Upper lobe of right lung (tissue), 1 donor: Measurements from ENCODE around the gene CSPG5. TPM values are rescaled to one million over a fixed set of nuclear protein-coding genes. Genes with fewer than 3 reads are reported as not detected.
A peak's percentile ranks its signal among the peaks of the same experiment; 100 is the strongest.

Experiments used
- ATAC-seq: fragments of 200-7000 bp; cut with Tn5 transposase; one replicate; pipeline ENCODE4 v1.9.1; 2020; ENCODE audit warnings: mild to moderate bottlenecking, moderate library complexity
- DNase-seq: peaks from one replicate; pipeline ENCODE4 v3.0.0-alpha.2; 2020
- H3K27ac ChIP-seq: fragments of 200-600 bp; one replicate; pipeline ENCODE4 v1.8.0; 2022
- H3K27me3 ChIP-seq: fragments of 200-600 bp; one replicate; pipeline ENCODE4 v1.8.0; 2022; ENCODE audit warnings: mild to moderate bottlenecking
- H3K36me3 ChIP-seq: fragments of 200-600 bp; one replicate; pipeline ENCODE4 v1.8.0; 2022
- H3K4me1 ChIP-seq: fragments of 200-600 bp; one replicate; pipeline ENCODE4 v1.8.0; 2022
- H3K4me3 ChIP-seq: fragments of 200-600 bp; one replicate; pipeline ENCODE4 v1.8.0; 2022; ENCODE audit warnings: mild to moderate bottlenecking
- H3K9me3 ChIP-seq: fragments of 200-600 bp; one replicate; pipeline ENCODE4 v1.8.0; 2022
- intact Hi-C: fragments of 100-400 bp; cut with DNase I; formaldehyde crosslinking; loops from one replicate; pipeline ENCODE4 v1.11.0; 2022
- long read RNA-seq: library from polyadenylated mRNA; unstranded; transcript quantifications from one replicate; pipeline ENCODE4 v2.0.0, GENCODE V29; 2021
- total RNA-seq: library from RNA; stranded (reverse); fragmentation: NEBNext Ultra II Directional; extraction: Animal tissue kit (Norgen Biotek cat#: 25700); gene quantifications from one replicate; pipeline ENCODE4 v1.2.1, GENCODE V29; 2021
- TF ChIP-seq, protein P1 (sequence below): fragments of 200-600 bp; IDR thresholded peaks from one replicate; pipeline ENCODE4 v1.8.0; 2022; ENCODE audit warnings: antibody characterized with exemption
- donor health status: DM: no; HTN: yes; CAD: no; lungs with severe emphysema.

Gene CSPG5
- 5.4 TPM for total RNA-seq
- long read RNA-seq, full-length matches to known transcripts: 4 of 4 reads
- long read RNA-seq, partial matches to known transcripts: 0 of 4 reads
- long read RNA-seq, other reads (novel, unspliced or antisense): 0 of 4 reads

DNA sequence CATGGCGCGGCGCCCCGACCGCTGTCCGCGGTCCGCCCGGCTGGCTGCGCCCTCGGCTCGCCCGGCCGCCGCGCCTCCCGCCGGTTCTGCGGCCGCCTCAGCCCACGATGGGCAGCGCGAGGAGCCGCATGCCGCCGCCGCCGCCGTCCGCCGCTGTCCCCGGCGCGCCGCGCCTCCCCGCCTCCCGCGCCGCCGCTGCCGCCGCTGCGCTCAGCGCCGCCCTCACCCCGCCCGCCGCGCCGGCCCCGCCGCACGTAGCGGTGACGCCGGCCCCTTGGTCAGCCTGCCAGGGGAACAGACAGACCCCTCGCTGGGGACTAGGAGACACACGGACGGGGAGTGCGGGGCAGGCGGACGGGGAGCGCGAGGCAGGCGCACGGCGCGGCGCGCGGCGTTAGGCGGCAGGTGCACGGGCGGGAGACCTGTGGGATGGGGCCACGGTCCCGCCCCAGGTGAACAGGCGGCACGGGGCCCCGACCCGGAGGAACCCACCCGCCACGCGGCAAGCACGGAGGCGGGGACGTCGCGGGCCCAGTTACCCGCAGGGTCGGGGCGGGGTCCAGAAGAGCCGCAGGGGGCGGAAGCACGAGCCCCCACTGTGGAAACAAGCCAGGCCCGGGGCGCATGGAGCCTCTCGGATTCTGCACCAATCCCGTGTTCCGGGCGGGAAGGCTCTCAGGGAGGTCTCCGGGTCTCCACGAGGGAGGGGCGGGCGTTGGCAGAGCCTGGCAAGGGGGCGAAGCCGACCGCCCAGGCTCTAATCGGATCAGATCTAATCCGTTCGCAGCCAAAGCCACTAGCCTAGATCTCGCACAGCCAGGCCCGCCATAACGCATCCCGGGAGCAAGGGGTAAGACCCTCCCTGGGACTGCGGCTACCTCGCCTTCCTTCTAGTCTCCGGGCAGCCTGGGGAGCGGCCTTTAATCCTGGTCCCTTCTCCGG lies at the start of gene CSPG5:
Gene CSPG5 (minus strand): TSS at position 175 of the 942 bp plus-strand sequence. CDS start 172 bp downstream, at position 3.
- TF ChIP-seq, protein P1, sequence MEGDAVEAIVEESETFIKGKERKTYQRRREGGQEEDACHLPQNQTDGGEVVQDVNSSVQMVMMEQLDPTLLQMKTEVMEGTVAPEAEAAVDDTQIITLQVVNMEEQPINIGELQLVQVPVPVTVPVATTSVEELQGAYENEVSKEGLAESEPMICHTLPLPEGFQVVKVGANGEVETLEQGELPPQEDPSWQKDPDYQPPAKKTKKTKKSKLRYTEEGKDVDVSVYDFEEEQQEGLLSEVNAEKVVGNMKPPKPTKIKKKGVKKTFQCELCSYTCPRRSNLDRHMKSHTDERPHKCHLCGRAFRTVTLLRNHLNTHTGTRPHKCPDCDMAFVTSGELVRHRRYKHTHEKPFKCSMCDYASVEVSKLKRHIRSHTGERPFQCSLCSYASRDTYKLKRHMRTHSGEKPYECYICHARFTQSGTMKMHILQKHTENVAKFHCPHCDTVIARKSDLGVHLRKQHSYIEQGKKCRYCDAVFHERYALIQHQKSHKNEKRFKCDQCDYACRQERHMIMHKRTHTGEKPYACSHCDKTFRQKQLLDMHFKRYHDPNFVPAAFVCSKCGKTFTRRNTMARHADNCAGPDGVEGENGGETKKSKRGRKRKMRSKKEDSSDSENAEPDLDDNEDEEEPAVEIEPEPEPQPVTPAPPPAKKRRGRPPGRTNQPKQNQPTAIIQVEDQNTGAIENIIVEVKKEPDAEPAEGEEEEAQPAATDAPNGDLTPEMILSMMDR: no peak
- H3K27ac ChIP-seq: no peak within 1 kb of the TSS
- ATAC-seq (peak; percentile 64), DNase-seq (peak; percentile 67)
- intact Hi-C loops: no loop called here
- H3K36me3 ChIP-seq: no peaks in the 10 kb centered on the region
- H3K4me3 ChIP-seq: peak within 1 kb of the TSS; percentile 58
- peaks cover 11% of the 10 kb centered on the region for H3K4me1 ChIP-seq
- no peaks in the 10 kb centered on the region for H3K9me3 ChIP-seq
- H3K27me3 ChIP-seq: peaks cover 23% of the 10 kb centered on the region

DNA sequence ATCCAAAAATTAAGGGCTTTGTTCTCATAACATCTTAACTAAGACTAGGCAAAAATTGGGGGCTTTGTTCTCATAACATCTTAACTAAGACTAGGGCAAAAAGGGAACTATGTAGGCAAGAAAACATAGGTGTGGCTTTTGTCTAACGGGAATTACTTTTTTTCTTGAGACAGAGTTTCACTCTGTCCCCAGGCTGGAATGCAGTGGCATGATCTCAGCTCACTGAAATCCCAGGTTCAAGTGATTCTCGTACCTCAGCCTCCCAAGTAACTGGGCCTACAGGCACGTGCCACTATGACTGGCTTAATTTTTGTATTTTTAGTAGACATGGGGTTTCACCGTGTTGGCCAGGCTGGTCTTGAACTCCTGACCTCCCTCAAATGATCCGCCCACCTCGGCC lies 49.8 kb upstream of the CSPG5 start:
- H3K4me3 ChIP-seq: no peak overlapping the region
- ATAC-seq: peak; percentile 82
- no peak for DNase-seq
- no peak overlapping the region for H3K27ac ChIP-seq
- H3K4me1 ChIP-seq: no peaks in the 10 kb centered on the region
- H3K9me3 ChIP-seq: no peaks in the 10 kb centered on the region
- TF ChIP-seq, protein P1: no peak
- H3K27me3 ChIP-seq: no peaks in the 10 kb centered on the region
- intact Hi-C loops: no loop called here
- H3K36me3 ChIP-seq: peaks cover 55% of the 10 kb centered on the region

- Histone ChIP-seq H3K27ac (no peak overlapping the region), H3K27me3 (no peaks in the 10 kb centered on the region), H3K4me1 (no peaks in the 10 kb centered on the region), H3K9me3 (no peaks in the 10 kb centered on the region), H3K36me3 (peaks cover 61% of the 10 kb centered on the region), H3K4me3 (no peak overlapping the region)
- intact Hi-C loops: no loop called here
- ATAC-seq (no peak), DNase-seq (no peak)
- TF ChIP-seq, protein P1: no peak
These were observed 44.2 kb upstream of the CSPG5 start for GRCh38 chr3:47622671-47623461.

DNA sequence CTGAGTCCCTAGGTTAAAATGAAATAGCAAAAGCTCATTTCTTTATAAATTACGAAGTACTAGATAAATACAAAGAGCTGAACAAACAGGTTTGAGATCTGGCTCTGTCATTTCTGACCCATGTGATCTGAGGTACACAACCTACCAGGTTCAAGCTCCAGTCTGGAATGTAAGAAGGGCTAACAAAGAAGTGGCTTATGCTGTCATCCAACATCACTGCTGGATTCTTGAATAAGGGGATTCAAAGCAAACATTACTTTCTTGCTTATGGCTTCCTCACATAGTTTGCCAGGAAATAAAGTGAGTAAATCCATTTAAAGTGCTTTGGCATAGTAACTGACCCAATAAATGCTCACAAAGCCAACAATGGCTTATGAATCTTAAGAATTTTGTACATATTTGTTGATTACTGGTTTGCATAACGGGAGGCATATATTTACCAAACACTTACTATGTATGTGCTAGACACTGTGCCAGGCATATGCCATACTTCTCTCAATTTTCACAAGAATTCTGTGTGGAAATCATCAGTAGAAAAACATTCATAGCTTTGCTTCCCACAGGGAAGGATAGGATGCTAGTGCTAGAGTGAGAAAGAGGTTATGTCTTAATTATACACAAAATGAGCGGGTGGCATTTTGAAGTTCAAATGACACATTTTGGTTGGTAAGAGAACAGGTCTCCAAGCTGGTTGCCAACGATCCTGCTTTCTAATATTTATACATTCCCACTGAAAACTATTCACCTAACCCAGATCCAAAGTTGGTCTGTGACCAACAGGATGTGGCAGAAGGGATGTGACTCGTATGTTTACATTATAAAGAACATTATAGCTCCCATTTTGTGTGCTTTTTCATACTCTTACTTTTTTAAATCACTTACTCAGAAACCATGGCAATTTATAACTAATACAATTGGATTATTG lies 38.7 kb upstream of the CSPG5 start:
- DNase-seq: no peak
- H3K36me3 ChIP-seq: peaks cover 66% of the 10 kb centered on the region

More for the DNA sequence above, 38.7 kb upstream of the CSPG5 start:
- Histone ChIP-seq H3K27ac (no peak overlapping the region), H3K27me3 (no peaks in the 10 kb centered on the region), H3K4me1 (peaks cover 6% of the 10 kb centered on the region), H3K4me3 (no peak overlapping the region), H3K9me3 (no peaks in the 10 kb centered on the region)
- TF ChIP-seq, protein P1: no peak
- ATAC-seq: no peak
- intact Hi-C loops: no loop called here
